RWPE1 (cell line): ENCODE results near the gene LRP3.

Experiments
- CTCF ChIA-PET: fragments of 350-600 bp; sonication (Branson Sonifier 250); formaldehyde crosslinking; extraction: SDS; loops from one replicate; lab custom pipeline; 2021; lab: Yijun Ruan, JAX
- POLR2A ChIA-PET: fragments of 400-600 bp; formaldehyde crosslinking; extraction: SDS; loops from one replicate; lab custom pipeline; 2020; ENCODE audit warnings: antibody characterized with exemption; ENCODE audit not compliant: low non-redundant PET; lab: Yijun Ruan, JAX
- DNase-seq: peaks from one replicate; pipeline ENCODE4 v3.0.0; 2012; ENCODE audit warnings: low spot score
- H3K27ac ChIP-seq: fragments of 450-650 bp; 2 replicates; pipeline ENCODE4 v1.5.1; 2017
- TF ChIP-seq, protein P1 (sequence below): fragments of 450-650 bp; conservative IDR thresholded peaks from 2 replicates; pipeline ENCODE4 v1.5.1; 2017; ENCODE audit warnings: low read depth, mild to moderate bottlenecking

The LRP3 gene

DNA sequence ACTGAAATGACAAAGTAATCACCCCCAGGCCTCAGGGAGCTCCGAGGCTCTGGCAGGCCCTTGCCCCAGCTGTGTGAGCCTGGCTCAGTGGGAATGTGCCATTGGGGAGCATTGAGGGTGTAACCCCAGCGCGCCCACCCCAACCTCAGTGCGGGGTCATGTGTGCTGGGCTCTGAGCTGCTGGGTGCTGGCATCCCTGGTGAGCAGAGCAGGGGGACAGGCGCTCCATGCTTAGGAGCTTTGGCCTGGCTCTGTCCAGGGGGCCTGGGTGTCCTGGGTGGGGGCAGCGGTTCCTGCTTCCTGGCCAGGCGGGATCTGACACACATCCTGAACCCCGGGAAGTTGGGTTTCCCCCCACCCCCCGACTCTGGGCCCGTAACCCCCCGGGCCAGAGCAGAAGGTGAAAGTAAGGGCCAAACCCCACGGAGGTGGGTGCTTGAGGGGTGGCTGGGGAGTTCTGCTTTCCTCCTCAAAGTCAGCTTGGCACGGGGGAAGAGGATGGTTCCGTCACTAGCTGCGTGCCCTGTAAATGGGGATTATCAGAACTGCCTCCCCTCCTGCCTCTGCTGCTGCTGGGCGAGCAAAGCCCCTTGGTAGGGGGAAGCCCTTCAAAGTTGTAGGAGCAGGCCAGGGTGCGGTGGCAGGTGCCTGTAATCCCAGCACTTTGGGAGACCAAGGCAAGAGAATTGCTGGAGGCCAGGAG lies 1.7 kb downstream of the LRP3 start:
- CTCF ChIA-PET: interaction anchor here (0.6 to 2.8 kb wide), 3 partner anchors 12 to 271 kb away, joined by 3 to 8 read pairs (median 3); no protein-coding TSS in a partner anchor
- H3K27ac ChIP-seq: no peak overlapping the region
- TF ChIP-seq, protein P1, sequence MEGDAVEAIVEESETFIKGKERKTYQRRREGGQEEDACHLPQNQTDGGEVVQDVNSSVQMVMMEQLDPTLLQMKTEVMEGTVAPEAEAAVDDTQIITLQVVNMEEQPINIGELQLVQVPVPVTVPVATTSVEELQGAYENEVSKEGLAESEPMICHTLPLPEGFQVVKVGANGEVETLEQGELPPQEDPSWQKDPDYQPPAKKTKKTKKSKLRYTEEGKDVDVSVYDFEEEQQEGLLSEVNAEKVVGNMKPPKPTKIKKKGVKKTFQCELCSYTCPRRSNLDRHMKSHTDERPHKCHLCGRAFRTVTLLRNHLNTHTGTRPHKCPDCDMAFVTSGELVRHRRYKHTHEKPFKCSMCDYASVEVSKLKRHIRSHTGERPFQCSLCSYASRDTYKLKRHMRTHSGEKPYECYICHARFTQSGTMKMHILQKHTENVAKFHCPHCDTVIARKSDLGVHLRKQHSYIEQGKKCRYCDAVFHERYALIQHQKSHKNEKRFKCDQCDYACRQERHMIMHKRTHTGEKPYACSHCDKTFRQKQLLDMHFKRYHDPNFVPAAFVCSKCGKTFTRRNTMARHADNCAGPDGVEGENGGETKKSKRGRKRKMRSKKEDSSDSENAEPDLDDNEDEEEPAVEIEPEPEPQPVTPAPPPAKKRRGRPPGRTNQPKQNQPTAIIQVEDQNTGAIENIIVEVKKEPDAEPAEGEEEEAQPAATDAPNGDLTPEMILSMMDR: no peak
- POLR2A ChIA-PET: no interaction called here
- DNase-seq: no peak

DNA sequence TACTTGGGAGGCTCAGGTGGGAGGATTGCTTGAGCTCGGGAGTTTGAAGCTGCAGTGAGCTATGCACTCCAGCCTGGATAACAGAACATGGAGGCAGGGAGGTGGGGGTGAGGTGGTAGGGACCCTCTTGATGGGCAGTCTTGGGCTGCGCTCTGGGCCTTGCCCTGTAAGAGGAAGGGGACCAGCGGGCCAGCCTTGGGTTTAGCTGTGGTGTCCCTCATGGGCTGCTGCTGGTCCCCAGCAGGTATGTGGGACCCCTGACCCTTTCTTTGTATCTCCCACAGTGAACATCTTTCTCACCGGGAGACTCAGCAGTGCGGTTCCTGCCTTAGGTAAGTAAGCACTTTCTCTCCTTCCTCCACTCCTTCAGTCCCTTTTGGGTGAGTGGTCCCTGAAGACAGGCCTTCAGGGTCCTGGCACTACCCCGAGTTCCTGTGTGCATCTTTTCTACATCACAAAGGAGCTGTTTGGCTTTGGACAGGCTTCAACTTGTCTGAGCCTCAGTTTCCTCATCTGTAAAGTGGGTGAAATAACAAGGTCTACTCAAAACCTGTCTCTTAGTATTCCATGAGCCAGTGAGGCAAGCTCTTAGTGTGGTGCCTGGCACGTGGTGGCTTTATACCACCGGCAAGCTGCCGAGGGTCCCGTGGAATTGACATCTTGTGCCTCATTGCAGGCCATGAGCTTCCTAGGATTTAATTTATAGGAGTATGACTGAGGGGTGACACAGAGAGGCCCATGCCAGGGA lies 2.5 kb downstream of the LRP3 start:
- H3K27ac ChIP-seq: no peak overlapping the region
- TF ChIP-seq, protein P1: no peak
- DNase-seq: no peak
- ChIA-PET CTCF (interaction anchor here (0.9 to 2.8 kb wide), 2 partner anchors 13 to 16 kb away, joined by 6 to 8 read pairs; no protein-coding TSS in a partner anchor), POLR2A (interaction anchor here (0.6 kb wide), 1 partner anchor 12 kb away, joined by 5 read pairs; no protein-coding TSS in a partner anchor)

DNA sequence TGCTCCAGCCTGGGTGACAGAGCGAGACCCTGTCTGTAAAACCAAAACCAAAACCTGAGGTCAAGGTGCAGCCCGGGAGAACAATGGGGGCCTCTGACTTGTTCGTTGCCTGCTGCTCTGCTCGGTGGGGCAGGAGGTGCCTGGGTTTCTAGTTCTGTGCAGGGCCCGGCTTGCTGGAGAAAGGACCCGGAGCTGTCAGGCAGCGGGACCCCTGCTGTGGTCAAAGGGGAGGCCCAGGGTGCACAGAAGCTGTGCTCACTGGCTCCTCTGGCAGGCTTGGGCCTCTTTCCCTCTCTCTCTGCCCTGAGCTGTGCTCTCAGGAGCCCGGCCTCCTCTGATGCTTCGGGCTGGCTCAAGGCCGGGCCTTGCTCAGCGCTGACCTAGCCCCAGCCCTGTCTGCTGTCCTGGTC lies 3.5 kb downstream of the LRP3 start:
- peak overlapping the region; percentile 3; the same call in 1 of the 2 replicates for H3K27ac ChIP-seq
- ChIA-PET CTCF (interaction anchor here (0.6 to 2.8 kb wide), 3 partner anchors 13 to 222 kb away, joined by 3 to 8 read pairs (median 6); no protein-coding TSS in a partner anchor), POLR2A (no interaction called here)
- TF ChIP-seq, protein P1: no peak
- DNase-seq: no peak

DNA sequence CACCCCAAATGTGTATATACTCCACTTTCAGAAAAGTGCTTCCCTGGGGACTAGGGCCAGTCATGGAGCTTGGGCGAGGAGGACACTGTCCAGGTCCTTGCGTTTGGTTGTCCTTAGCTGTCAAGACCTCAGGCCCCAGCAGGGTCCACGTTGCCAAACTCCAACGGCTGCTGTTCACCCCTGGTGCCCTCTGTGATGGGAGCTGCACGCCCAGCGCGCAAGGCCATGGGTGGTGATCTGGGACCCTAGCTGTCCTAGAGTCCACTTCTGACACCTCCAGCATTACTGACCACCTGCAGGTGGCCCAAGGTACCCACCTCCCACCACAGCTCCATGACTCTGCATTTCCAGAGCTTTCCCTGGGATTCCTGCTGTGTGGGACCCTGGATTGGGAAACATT lies 4.0 kb downstream of the LRP3 start:
- no peak for DNase-seq
- TF ChIP-seq, protein P1: no peak
- no peak overlapping the region for H3K27ac ChIP-seq
- ChIA-PET CTCF (interaction anchor here (0.6 to 2.8 kb wide), 2 partner anchors 14 to 222 kb away, joined by 3 to 8 read pairs; no protein-coding TSS in a partner anchor), POLR2A (no interaction called here)

DNA sequence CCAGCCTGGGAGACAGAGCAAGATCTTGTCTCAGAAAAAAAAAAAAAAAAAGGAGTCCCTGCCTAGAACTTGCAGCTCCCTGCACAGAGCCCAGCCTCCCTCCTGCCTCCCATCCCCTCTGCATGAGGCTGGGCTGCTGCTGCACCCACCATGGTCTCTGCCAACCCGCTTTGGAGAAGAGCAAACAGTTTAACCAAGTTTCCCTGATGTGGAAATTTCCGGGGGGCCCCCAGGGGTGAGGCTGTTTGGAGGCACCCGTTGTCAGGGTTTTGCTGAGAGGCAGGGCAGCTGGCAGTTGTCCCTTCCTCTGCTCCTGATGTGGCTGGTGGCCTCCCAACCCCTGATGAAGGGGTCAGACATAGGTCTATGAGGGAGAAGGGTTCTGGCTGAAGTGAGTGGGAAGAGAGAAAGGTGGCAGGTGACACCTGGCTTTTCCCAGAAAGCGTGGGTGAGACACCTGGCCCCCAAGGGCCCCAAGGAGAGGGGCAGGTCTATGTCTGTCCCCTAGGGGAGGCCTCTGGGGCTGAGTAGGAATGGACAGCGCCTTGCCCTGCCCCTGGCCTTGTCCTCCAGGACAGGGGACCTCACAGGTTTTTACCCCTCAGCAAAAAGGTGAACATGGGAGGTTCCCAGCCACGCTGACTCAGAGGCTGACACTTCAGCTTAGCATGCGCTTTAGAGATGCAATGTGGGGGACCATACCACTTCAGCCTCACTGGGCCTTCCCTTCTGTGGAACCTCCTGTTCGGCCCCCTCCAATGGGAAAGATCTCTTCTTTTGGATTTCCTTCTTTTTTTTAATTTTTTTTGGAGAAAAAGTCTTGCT lies 5.5 kb downstream of the LRP3 start:
- TF ChIP-seq, protein P1: no peak
- DNase-seq: no peak
- ChIA-PET CTCF (interaction anchor here (1.3 kb wide), 1 partner anchor 23 kb away, joined by 4 read pairs; no protein-coding TSS in a partner anchor), POLR2A (no interaction called here)
- H3K27ac ChIP-seq: no peak overlapping the region

DNA sequence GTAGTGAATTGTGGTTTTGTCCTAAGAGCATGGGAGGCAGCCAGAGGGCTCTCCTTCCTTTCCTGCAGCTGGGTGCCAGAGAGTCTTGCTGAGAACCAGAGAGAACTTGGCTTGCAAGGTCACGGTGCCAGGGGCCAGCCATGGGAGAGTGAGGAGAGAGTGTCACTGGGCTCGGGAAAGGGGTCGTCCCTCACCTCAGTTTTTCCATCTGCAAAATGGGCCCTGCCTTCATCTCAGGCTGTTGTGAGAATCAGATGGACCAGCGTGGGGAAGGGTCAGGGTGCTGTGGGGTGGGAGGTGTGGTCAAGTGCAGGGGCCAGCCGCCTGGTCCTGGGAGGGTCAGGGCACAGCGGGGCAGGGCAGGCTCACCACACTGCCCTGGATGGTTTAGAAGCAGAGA lies 7.3 kb downstream of the LRP3 start:
- DNase-seq: no peak
- POLR2A ChIA-PET: no interaction called here
- CTCF ChIA-PET: interaction anchor here (1.0 kb wide), 1 partner anchor 17 kb away, joined by 4 read pairs; no protein-coding TSS in a partner anchor

More for the DNA sequence above, 7.3 kb downstream of the LRP3 start:
- no peak overlapping the region for H3K27ac ChIP-seq
- TF ChIP-seq, protein P1: no peak
